ENCODE data around the gene RIN1. TPM values are rescaled to one million over a fixed set of nuclear protein-coding genes. Genes with fewer than 3 reads are reported as not detected.
"Not testable (repeated sequence)": the region's sequence is repeated elsewhere in the genome, so short reads cannot be mapped to it uniquely, and the experiment has no call there.

The RIN1 gene
- polyA plus RNA-seq (ENCODE audit: insufficient read length in 4 of 4): 1 to 10 TPM; 1.8 to 3.7 (median 2.9) TPM

- no peak for DNase-seq (ENCODE audit: low read depth in 4 of 4, low spot score in 2 of 4)
Observed at GRCh38 chr11:66336234-66337102, at the start of gene RIN1. RIN1 (minus strand) TSS chr11:66336434; CDS start chr11:66336402, 32 bp downstream.

- not testable (repeated sequence) for DNase-seq (ENCODE audit: low read depth in 4 of 4, low spot score in 2 of 4)
Observed at GRCh38 chr11:66384316-66384715, 48.1 kb upstream of the RIN1 start.

DNA sequence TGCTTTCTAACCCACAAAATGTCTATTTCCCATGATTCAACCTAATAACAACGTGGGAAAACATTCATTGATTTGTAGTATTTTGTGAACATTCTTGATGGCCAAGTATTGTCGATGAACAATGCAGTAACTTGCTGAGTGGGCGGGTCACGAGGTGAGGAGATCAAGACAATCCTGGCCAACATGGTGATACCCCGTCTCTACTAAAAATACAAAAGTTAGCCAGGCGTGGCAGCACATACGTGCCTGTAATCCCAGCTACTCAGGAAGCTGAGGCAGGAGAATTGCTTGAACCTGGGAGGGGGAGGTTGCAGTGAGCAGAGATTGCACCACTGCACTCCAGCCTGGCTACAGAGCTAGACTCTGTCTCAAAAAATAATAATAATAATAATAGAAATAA, 44.0 kb upstream of the RIN1 start:
- not testable (repeated sequence) for DNase-seq (ENCODE audit: low read depth in 4 of 4, low spot score in 2 of 4)

DNA sequence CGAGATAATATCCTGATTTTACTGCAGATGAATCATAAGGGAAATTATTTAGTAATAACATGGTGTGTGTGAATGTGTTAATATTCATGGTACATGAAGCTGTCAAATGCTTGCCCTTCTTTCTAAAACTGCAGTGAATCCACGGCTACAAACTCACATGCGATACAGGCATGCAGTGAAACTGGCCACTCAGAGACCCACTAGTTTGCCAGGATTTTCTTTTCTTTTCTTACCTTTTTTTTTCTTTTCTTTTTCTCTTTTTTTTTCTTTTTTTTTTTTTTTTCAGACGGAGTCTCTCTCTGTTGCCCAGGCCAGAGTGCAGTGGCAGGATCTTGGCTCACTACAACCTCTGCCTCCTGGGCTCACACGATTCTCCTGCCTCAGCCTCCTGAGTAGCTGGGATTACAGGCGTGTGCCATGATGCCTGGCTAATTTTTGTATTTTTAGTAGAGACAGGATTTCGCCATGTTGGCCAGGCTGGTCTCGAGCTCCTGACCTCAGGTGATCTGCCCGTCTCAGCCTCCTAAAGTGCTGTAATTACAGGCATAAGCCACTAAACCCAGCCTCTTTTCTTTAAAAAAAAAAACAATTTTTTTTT, 37.6 kb upstream of the RIN1 start:
- not testable (repeated sequence) for DNase-seq (ENCODE audit: low read depth in 4 of 4, low spot score in 2 of 4)

DNA sequence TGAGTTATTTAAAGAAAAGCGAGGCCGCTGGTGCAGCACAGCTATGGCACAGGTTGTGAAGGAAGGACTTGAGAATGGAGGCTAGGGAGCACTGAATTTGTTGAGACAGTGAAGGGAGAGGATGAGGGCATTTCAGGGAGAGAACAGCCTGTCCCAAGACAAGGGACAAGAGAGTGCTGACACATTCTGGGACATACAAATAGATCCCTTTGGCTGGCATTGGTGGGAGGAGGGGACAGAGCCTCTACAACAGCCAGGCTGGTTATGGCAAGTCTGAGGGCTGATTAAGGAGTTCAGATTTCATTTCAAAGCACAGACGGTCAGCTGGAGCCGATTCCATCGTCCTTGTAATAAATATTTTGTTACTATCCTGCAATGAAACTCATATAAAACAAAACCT, 37.0 kb upstream of the RIN1 start:
- no peak for DNase-seq (ENCODE audit: low read depth in 4 of 4, low spot score in 2 of 4)

DNA sequence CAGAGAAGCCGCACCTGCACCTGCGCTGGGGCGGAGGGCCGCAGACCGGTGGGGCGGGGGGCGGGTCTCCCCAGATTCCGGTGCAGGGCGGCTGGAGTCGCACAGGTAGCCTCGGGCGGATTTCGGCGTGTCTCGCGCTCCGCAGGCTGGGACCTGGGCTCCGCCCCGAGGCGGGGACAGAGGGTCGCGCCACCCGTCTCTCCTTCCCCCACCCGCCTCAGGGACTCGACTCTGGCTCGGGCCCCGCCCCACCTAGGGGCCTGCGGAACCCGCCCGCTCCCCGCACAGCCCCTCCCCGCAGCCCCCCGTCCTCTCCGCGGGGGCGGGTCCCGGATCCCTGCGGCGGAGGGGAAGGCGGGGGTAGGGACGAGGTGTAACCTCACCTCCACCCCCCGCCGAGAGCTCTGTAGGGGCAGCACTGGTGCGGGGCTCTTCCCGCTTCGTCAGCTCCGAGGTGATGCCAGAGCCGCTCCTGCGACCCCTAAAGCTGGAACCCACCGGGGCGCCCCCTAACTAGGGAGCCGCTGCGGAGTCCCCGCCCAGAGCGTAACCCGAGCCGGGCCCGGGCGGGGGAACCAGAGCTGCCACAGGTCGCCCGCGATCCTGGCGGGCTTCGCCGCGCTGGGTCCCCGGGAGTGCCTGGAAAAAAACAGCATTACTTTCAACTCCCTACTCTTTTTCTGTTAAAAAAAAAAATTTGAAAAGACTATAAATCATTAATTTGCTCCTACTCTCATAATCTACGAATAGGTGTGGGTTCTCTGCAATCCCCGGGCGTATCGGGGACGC, 35.6 kb upstream of the RIN1 start, which contains the start of gene SLC29A2:
Gene SLC29A2 (minus strand): TSS at position 134 of the 789 bp plus-strand sequence. CDS start 169 bp downstream, outside the sequence.
- peak in 2 of 4 donors; percentile 59 to 79 for DNase-seq (ENCODE audit: low read depth in 4 of 4, low spot score in 2 of 4)

DNA sequence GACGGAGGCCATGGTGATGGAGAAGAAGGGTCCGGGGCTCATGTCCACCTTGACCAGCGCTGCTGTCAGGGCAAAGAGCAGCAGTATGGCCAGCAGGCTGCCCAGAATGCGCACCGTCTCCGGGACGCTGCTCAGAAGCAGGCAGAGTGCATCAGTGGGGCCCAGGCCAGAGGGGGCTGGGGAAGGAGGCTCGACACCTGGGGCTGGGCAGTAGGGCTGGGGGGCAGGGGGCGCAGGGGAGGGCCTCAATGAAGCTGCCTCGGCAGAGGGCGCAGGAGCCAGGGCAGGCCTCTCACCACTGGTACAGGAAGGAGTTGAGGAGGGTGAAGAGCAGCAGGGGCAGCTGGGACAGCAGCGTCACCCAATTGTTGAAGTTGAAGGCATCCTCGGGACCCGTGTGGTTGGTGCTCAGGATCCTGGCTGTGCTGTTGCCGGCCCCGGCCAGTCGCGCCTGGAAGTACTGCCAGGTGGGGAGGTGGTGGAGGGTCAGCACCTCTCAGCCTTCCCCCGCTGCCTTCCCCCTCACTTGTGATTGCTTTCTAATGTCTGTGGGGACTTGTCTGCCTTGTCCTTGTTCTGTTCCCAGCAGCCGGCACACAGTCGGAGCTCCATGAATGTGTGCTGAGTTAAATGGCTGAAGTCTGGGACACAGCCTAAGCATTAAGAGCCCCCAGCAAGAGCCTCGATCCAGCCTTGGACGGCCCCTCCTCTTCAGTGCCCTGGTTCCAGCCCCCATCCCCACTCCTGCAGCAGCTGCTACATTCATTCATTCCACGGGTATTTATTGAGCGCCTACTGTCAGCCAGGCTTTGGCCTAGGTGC, 33.0 kb upstream of the RIN1 start:
- no peak for DNase-seq (ENCODE audit: low read depth in 4 of 4, low spot score in 2 of 4)

GRCh38 chr11:66368484-66368883, 32.2 kb upstream of the RIN1 start:
- no peak for DNase-seq (ENCODE audit: low read depth in 4 of 4, low spot score in 2 of 4)

DNA sequence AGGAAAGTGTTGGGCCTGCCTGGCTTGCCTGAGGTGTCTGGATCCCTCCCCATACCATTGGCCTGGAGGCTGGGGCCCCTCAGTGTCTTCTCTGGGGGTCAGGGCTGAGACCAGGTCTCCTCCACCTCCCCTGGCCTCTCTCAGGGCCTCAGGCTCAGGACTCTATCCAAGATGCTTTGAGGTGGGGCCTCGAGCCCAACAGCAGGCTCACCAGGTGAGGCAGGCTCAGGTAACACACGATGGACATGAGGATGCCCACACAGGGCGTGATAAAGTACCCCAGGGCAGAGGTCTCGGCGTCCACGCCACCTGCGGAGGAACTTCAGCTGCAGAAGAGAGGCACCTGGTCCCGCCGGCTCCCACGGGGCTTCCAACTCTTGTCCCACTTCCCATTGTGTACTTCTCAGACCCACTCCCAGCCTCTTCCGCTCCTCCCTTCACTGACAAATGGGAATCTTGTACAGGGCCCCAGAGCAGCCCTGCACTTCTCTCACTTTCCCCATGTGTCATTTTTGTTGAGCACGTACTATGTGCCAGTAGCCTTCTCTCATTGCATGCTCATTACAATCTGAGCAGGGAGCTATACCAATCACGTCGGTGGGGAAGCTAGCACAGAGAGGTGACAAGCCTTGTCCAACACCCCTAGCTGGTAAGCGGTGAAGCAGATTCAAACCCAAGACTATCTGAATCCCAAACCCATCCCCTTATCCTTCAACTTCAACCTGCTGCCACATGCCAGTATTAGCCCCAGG, 31.5 kb upstream of the RIN1 start:
- DNase-seq (ENCODE audit: low read depth in 4 of 4, low spot score in 2 of 4): no peak

- no peak for DNase-seq (ENCODE audit: low read depth in 4 of 4, low spot score in 2 of 4)
Observed at GRCh38 chr11:66366844-66367477, 30.7 kb upstream of the RIN1 start.

DNA sequence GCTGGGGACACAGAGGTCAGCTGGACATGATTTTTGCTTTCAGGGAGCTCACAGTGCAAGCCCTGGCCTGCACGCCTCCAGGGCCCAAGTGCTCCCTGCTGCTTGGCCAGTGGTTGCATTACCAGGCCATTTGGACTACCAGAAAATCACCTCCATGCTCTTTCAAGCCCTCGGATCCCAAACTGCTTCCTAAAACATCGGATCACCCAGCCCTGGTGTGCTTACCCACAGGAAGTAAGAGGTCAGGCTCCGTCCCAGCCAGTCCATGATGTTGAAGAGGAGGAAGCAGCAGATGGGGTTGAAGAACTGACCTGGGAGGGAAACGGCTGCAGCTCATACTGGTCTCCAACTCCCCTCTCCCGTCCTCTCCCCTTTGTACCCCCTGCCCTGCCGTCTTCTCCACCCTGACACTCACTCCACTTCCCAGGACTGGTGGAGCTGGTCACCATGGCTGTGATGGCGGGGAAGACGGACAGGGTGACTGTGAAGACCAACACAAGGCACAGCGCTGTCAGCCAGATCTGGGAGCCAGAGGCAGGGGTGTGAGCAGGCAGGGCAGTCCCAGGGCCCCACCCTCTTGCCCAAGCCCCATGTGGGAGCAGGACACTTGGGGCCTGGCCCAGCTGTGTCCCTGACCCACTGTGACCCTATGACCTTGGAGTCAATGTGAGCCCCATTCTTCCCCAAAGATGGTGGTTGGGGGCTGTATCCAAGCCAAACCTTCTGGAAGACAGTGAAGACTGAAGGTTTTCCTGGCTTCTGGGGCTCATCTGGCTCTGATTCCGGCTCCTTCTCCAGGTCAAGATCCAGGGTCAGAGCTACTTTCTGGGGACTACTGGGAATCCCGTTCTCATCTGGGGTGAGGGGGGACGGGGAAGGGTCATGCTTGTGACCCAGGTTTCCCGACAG, 29.7 kb upstream of the RIN1 start:
- DNase-seq (ENCODE audit: low read depth in 4 of 4, low spot score in 2 of 4): no peak

DNA sequence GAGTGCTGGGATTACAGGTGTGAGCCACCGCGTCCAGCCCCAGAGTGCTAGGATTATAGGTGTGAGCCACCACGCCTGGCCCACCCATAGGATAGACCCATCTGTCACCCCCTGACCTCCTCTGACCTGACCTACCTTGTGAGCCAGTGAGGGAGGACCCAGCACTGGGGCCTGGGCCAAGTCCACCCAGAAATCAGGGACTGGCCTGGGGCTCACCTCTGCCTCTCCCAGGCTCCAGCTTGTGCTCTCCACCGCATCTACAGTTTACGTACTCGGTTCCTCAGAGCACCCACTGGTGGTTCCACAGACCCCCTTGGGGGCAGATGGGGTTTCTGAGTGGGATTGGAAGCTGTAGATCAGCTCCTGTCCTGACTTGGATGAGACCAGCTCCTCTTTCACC, 28.9 kb upstream of the RIN1 start:
- DNase-seq (ENCODE audit: low read depth in 4 of 4, low spot score in 2 of 4): no peak

DNA sequence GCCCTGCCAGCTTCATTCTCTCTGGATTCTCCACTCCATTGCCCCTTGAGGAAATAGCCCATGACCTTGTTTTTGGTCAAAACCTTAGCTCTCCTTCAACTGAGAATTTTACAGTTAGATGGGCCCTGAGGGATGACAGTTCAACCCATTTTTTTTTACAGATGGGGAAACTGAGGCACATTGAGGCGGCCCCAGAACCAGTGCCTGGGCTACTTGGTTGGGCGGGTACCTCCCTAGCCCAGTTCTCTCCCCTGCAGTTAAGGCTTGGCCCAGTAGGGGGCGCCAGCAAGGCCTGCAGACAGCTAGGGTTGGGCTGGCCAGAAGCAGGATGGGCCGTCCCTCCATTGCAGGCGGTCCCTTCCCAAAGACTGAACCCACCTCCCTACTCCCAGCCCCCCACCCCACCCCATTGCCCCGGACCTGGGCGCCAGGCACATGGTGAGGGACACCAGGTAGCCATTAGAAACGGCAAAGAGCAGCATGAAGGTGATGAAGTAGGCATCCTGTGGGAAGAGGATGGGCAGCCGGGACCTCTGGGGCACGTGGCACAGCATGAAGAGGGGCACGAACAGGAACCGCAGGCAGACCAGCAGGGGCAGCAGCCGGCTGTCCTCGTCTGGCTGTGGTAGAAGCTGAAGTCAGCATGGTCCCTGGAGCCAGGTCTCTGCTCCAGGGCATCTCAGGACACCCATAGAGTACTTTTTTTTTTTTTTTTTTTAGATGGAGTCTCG, 27.7 kb upstream of the RIN1 start:
- no peak for DNase-seq (ENCODE audit: low read depth in 4 of 4, low spot score in 2 of 4)

DNA sequence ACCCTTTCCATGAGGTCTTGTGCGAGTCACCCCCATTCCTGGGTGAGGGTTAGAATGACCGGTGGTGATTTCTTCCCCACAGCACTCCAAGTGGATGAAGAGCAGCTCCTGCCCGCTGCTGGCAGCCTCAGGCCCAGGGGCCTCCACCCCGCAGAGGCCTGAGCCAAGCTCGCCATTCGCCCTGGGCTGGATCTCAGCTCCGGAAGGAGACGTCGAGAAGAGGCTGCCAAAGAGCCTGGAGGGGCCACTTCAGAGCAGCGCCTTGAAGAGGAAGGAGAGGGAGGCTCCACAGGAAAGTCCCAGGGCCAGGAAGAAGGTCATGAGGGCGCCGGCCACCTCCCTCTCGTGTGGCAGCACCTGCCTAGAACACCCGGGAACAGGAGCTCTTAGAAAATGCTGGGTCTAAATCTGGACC, 27.0 kb upstream of the RIN1 start:
- DNase-seq (ENCODE audit: low read depth in 4 of 4, low spot score in 2 of 4): no peak

- no peak for DNase-seq (ENCODE audit: low read depth in 4 of 4, low spot score in 2 of 4)
Observed at GRCh38 chr11:66362481-66363147, 26.4 kb upstream of the RIN1 start.

GRCh38 chr11:66361502-66361941, 25.3 kb upstream of the RIN1 start:
- no peak for DNase-seq (ENCODE audit: low read depth in 4 of 4, low spot score in 2 of 4)

Data from left renal cortex interstitium (tissue), 4 donors.